GM06990 (cell line): ENCODE data around the gene MAP3K7.

Experiments used
- DNase-seq: peaks from one replicate; pipeline ENCODE4 v3.0.0-alpha.2; 2011; ENCODE audit not compliant: insufficient read length; ENCODE audit errors: extremely low read depth
- H3K27me3 ChIP-seq: replicated peaks from 2 replicates; pipeline ENCODE4 v1.6.0; 2011; ENCODE audit warnings: low read length; ENCODE audit not compliant: control insufficient read depth, insufficient read depth
- H3K36me3 ChIP-seq: 2 replicates; pipeline ENCODE4 v1.5.1; 2011; ENCODE audit warnings: low read length; ENCODE audit not compliant: control insufficient read depth, insufficient read depth
- H3K4me3 ChIP-seq: replicated peaks from 2 replicates; pipeline ENCODE4 v1.5.1; 2011; ENCODE audit warnings: low read depth, mild to moderate bottlenecking, control low read depth, low read length
- TF ChIP-seq, protein P1 (sequence below): IDR thresholded peaks from 2 replicates; pipeline ENCODE4 v1.5.1; 2011; ENCODE audit warnings: low read length, control low read depth, mild to moderate bottlenecking, inconsistent platforms; ENCODE audit not compliant: insufficient read depth, poor library complexity, severe bottlenecking

The MAP3K7 gene

DNA sequence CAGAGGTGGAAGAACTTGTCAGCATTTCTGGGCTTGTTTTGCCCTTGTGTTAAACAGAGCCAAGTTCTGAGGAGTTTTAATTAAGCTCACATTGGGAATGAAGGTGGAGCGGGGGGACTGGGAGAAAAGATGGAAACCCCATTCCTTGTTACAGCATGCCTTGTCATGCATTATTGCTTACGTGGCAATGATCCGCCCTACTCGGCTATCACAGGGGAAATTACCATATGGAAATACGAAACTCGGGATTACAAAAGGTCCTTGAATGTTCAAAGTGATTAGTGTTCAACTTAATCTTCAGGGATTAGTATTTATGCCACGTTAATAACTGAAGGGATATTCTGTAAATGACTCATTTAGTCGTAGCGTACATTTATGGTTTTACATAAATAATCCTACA lies 86.4 kb downstream of the MAP3K7 start:
- no peak for DNase-seq
- TF ChIP-seq, protein P1, sequence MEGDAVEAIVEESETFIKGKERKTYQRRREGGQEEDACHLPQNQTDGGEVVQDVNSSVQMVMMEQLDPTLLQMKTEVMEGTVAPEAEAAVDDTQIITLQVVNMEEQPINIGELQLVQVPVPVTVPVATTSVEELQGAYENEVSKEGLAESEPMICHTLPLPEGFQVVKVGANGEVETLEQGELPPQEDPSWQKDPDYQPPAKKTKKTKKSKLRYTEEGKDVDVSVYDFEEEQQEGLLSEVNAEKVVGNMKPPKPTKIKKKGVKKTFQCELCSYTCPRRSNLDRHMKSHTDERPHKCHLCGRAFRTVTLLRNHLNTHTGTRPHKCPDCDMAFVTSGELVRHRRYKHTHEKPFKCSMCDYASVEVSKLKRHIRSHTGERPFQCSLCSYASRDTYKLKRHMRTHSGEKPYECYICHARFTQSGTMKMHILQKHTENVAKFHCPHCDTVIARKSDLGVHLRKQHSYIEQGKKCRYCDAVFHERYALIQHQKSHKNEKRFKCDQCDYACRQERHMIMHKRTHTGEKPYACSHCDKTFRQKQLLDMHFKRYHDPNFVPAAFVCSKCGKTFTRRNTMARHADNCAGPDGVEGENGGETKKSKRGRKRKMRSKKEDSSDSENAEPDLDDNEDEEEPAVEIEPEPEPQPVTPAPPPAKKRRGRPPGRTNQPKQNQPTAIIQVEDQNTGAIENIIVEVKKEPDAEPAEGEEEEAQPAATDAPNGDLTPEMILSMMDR: no peak
- Histone ChIP-seq H3K36me3 (no peaks in the 10 kb centered on the region), H3K4me3 (no peak overlapping the region), H3K27me3 (no peaks in the 10 kb centered on the region)

GRCh38 chr6:90497411-90497810 lies 89.5 kb downstream of the MAP3K7 start:
- TF ChIP-seq, protein P1: peak; percentile 23
- Histone ChIP-seq H3K36me3 (no peaks in the 10 kb centered on the region), H3K4me3 (no peak overlapping the region), H3K27me3 (no peaks in the 10 kb centered on the region; the same call in 1 of the 2 replicates)
- no peak for DNase-seq

GRCh38 chr6:90496258-90497016 lies 90.4 kb downstream of the MAP3K7 start:
- no peak for DNase-seq
- TF ChIP-seq, protein P1: no peak
- H3K4me3 ChIP-seq: no peak overlapping the region
- no peaks in the 10 kb centered on the region for H3K36me3 ChIP-seq
- no peaks in the 10 kb centered on the region; the same call in 1 of the 2 replicates for H3K27me3 ChIP-seq

DNA sequence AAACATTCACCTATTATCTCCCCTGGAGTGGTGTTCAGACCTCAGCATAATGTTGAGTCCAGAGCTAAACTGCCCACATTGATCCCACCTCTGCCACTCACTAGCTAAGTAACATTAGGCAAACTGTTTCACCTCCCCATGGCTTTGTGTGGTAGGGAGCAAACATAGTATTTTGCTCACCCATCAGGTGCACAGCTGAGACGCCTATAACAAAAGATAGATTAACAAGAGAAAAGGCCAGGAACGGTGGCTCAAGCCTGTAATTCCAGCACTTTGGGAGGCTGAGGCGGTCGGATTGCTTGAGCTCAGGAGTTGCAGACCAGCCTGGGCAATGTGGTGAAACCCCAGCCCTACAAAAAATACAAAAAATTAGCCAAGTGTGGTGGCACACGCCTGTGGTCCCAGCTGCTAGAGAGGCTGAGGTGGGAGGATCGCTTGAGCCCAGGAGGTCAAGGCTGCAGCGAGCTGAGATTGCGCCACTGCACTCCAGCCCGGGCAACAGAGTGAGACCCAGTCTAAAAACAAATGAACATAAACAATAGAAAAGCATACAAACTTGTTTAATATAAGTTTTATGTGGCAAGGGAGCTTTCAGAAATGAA lies 91.6 kb downstream of the MAP3K7 start:
- TF ChIP-seq, protein P1: no peak
- Histone ChIP-seq H3K36me3 (no peaks in the 10 kb centered on the region), H3K4me3 (no peak overlapping the region), H3K27me3 (no peaks in the 10 kb centered on the region; the same call in 1 of the 2 replicates)
- no peak for DNase-seq

GRCh38 chr6:90494067-90494780 lies 92.6 kb downstream of the MAP3K7 start:
- H3K36me3 ChIP-seq: no peaks in the 10 kb centered on the region
- H3K27me3 ChIP-seq: no peaks in the 10 kb centered on the region; the same call in 1 of the 2 replicates
- no peak for DNase-seq
- H3K4me3 ChIP-seq: no peak overlapping the region
- TF ChIP-seq, protein P1: no peak
